Uterus (tissue), 2 donors: Measurements from ENCODE around the gene CES3.

ENCODE experiments used
- POLR2A ChIP-seq, 2 donors: fragments of 450-650 bp; IDR thresholded peaks; one replicate each; pipeline ENCODE4 v1.6.1; 2016; ENCODE audit warnings: antibody characterized with exemption in 2 of 2, mild to moderate bottlenecking in 1 of 2, moderate library complexity in 1 of 2
- TF ChIP-seq, protein P1 (sequence below), 4 experiments: fragments of 200-600 bp in 2 of 4; fragments of 450-650 bp in 2 of 4; sonication (generic) in 2 of 4; IDR thresholded peaks; one replicate each; pipeline ENCODE4 v1.5.1; 2016 to 2019; ENCODE audit warnings: antibody characterized with exemption in 4 of 4, mild to moderate bottlenecking in 2 of 4, moderate library complexity in 1 of 4

DNA sequence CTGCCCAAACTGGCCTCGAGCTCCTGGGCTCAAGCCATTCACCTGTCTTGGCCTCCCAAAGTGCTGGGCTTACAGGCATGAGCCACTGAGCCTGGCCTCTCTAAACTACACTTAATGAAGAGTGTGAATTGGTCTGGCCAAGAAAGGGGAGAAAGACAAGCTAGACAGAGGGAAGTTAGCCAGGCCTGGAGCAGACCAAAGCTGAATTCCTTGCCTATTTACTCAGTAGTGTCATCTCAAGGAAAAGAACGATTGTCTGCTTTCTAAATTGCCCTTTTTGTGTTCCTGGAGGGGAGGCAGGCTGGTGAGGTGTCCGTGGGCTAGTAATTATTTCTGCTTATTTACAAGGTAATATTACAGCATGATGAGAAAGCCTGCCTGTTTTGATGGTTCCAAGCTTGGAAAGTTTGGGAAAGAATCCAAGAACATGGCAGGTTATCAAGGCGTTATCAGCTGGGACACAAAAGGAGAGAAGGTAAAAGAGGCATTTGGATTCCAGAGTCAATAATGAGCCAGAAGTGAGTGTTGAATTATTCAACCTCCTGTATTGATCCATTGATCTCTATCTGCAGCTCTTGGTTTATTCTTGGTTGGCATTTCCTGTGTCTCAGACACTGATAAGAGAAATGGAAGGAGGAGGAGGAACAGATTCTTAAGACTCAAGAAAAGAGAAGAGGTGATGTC lies 61.6 kb downstream of the CES3 start:
- TF ChIP-seq POLR2A (IDR thresholded peaks at IDR 0.05): no peak
- TF ChIP-seq, protein P1, sequence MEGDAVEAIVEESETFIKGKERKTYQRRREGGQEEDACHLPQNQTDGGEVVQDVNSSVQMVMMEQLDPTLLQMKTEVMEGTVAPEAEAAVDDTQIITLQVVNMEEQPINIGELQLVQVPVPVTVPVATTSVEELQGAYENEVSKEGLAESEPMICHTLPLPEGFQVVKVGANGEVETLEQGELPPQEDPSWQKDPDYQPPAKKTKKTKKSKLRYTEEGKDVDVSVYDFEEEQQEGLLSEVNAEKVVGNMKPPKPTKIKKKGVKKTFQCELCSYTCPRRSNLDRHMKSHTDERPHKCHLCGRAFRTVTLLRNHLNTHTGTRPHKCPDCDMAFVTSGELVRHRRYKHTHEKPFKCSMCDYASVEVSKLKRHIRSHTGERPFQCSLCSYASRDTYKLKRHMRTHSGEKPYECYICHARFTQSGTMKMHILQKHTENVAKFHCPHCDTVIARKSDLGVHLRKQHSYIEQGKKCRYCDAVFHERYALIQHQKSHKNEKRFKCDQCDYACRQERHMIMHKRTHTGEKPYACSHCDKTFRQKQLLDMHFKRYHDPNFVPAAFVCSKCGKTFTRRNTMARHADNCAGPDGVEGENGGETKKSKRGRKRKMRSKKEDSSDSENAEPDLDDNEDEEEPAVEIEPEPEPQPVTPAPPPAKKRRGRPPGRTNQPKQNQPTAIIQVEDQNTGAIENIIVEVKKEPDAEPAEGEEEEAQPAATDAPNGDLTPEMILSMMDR (IDR thresholded peaks at IDR 0.05): no peak
